ENCODE data around the gene GRM7.

- TF ChIP-seq CTCF (IDR thresholded peaks at IDR 0.05; ENCODE audit: poor library complexity) (no peak), EZH2 (IDR thresholded peaks at IDR 0.05; ENCODE audit: borderline replicate concordance) (no peak)
These were observed 764.1 kb downstream of the GRM7 start for GRCh38 chr3:7625021-7625420.
